Neural cell (in vitro differentiated cells): Measurements from ENCODE around the gene AGPAT4.

Experiments
- CTCF ChIP-seq: fragments of 450-650 bp; IDR thresholded peaks from 2 replicates; pipeline ENCODE4 v1.5.1; 2014; ENCODE audit warnings: antibody characterized with exemption, mild to moderate bottlenecking, moderate library complexity; ENCODE audit not compliant: poor library complexity, severe bottlenecking
- EP300 ChIP-seq: fragments of 450-650 bp; conservative IDR thresholded peaks from 2 replicates; pipeline ENCODE4 v1.6.1; 2014; ENCODE audit warnings: antibody characterized with exemption, mild to moderate bottlenecking, moderate library complexity; ENCODE audit not compliant: poor library complexity, severe bottlenecking
- EZH2 ChIP-seq: fragments of 200-600, 300-800 bp; shearing (Covaris generic), sonication (generic); IDR thresholded peaks from 2 replicates; pipeline ENCODE4 v1.6.1; 2014; ENCODE audit warnings: antibody characterized with exemption, low read length, borderline replicate concordance, mild to moderate bottlenecking; ENCODE audit not compliant: insufficient read depth, poor library complexity, severe bottlenecking
- POLR2AphosphoS5 ChIP-seq: IDR thresholded peaks from 2 replicates; pipeline ENCODE4 v1.6.1; 2012
- RAD21 ChIP-seq: fragments of 450-650 bp; conservative IDR thresholded peaks from 2 replicates; pipeline ENCODE4 v1.6.1; 2014; ENCODE audit warnings: antibody characterized with exemption, mild to moderate bottlenecking, moderate library complexity
- REST ChIP-seq: IDR thresholded peaks from 2 replicates; pipeline ENCODE4 v1.6.1; 2012; ENCODE audit warnings: borderline replicate concordance
- SMC3 ChIP-seq: fragments of 450-650 bp; conservative IDR thresholded peaks from 2 replicates; pipeline ENCODE4 v1.6.1; 2014; ENCODE audit warnings: antibody characterized with exemption, mild to moderate bottlenecking, moderate library complexity; ENCODE audit not compliant: poor library complexity
- TAF1 ChIP-seq: IDR thresholded peaks from 2 replicates; pipeline ENCODE4 v1.6.1; 2012; ENCODE audit warnings: low read depth

GRCh38 chr6:161095916-161096315 lies 177.9 kb downstream of the AGPAT4 start:
- no peak for TF ChIP-seq CTCF
- no peak for TF ChIP-seq TAF1
- no peak for TF ChIP-seq REST
- TF ChIP-seq POLR2AphosphoS5, result no peak
- no peak for TF ChIP-seq EZH2
- no peak for TF ChIP-seq RAD21
- no peak for TF ChIP-seq SMC3
- no peak for TF ChIP-seq EP300
